M059J (cell line): ENCODE data around the gene ITGB5. TPM values are rescaled to one million over a fixed set of nuclear protein-coding genes. Genes with fewer than 3 reads are reported as not detected.
A peak's percentile ranks its signal among the peaks of the same experiment; 100 is the strongest.
"Not testable (repeated sequence)": the region's sequence is repeated elsewhere in the genome, so short reads cannot be mapped to it uniquely, and the experiment has no call there.

Experiments
- DNase-seq: peaks from one replicate; pipeline ENCODE4 v3.0.0-alpha.2; 2012; ENCODE audit warnings: low read depth
- total RNA-seq: library from RNA; depleted of rRNA; stranded (reverse); fragments of >200 nt; shearing (Covaris generic); gene quantifications from 2 replicates; pipeline ENCODE4 v1.2.3, GENCODE V29; 2014

ITGB5 gene
- total RNA-seq, 1 experiment from 2014 or later, result 224 TPM

DNA sequence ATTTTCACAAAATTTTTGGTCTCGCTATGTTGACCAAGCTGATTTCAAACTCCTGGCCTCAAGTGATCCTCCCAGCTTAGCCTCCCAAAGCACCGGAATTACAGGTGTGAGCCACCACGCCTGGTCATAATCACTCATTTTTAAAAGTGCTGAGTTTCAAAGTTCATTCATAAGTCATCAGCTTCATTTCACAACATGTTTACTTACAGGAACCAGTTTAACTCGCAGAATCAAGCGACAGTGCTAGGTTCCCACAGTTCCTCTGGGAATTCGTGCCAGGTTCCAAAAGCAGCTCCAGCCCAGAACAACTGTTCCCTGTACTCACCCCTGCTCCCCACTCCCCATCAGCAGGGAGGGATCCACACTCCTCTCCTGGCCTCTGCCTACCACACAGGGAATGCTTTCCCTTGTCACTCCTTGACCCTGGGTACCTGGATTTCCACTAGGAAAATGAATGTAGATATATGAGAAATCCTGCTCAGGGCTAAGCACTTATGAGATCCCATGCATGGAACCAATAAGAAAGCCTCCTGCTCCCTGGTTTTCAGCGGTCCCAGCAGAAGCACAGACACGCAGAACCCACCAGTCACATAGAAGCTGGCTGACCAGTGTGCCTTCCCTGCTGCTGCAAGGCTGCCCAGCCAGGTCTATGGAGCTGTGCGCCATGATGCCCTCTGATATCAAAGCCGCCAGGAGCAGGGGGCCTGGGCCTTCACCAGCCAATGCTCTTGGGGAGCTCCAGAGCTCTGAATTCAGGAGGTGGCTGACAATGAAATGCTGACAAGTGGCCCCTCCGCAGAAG is 72.3 kb downstream of the ITGB5 start:
- DNase-seq, result no peak

DNA sequence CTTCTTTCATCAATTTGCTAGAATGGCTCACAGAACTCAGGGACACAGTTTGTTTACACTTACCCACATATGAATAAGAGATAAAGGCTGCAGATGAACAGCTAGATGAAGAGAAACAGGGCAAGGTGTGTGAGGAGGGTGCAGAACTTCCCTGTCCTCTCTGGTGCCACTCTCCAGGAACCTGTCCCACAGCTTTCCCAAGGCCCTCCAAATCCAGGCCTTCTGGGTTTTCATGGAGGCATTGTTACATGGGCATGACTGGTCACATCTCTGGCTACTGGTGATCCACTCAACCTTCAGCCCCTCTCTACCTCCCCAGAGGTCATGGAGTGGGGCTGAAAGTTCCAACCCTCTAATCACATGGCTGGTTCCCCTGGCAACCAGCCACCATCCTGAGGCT is 73.6 kb downstream of the ITGB5 start:
- DNase-seq, result no peak

GRCh38 chr3:124812291-124813265 is 74.6 kb downstream of the ITGB5 start:
- peak; percentile 99 for DNase-seq

DNA sequence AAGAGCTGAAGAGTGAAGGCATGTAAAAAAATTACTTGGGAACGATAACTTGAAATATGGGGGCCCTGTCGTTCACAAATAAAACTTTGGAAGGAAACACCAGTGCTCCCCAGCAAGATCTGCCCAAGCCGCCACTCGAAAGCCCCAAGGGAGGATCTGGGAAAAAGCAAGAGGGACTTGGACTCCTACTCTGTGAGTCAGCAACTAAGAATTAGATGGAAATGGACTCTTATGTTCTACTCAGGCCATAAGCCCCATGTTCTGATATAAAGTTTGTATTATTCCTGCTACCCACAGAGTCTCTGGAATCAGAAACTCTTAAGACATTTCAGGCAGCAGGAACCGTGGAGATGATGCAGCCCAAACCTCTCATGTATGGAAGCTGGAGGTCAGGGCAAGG is 75.7 kb downstream of the ITGB5 start:
- DNase-seq, result peak; percentile 82

DNA sequence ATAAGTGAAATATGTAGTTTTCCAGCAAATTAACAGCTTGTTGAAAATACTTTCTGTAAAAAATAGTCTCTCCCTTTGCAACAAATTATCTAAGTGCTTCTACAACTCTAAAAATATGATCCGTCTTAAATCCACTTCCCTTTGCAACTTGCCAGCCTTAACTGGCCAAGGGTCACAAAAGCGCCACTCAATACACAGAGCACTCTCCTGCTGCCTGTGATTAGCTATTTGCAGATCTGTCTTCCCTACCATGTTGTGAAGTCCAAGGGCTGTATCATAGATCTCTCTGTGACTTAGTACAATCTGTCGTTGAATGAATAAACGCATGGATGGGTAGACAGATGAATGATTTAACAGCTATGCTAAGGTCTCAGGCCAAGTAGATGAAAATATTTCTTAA is 76.2 kb downstream of the ITGB5 start:
- DNase-seq, result no peak

DNA sequence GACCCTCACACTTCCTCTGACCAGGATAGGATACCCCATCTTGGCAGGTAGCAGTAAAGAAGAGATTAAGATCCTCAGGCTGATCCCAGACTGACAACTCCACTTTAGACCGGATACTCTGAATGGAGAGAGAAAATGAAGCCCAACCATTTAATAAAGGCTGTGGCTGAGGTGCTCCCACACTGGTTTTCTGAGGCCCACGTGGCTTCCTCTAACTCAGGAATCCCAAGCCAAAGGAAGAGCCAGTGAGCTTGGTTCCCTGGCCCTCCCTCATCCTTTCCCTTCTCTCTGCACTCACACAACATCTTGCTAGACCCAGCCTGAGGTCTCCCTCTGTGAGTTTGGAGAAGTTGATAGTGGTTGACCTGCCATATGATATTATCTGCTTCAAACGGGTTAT is 78.1 kb downstream of the ITGB5 start:
- no peak for DNase-seq

DNA sequence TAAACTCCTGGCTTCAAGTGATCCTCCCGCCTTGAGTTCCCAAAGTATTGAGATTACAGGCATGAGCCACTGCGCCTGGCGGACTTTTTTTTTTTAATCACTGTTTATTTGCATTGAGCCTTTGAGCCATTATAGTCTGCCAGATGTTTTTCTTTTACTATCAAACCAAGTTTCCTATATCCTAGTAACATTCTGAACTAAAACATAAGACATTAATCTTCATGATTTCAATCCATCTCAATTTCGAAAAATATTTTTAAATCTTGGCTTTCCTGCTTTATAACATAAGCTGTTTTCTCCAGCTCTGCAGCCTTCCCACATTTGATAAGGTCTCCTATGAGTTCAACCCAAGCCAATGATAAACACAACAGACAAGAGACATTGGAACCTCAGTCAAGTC is 81.5 kb downstream of the ITGB5 start:
- no peak for DNase-seq

- DNase-seq, result no peak
Measured at GRCh38 chr3:124804875-124805274, 82.3 kb downstream of the ITGB5 start.

- no peak for DNase-seq
Measured at GRCh38 chr3:124802702-124803101, 84.5 kb downstream of the ITGB5 start.

- DNase-seq, result no peak
Measured at GRCh38 chr3:124802061-124802698, 85.0 kb downstream of the ITGB5 start.

DNA sequence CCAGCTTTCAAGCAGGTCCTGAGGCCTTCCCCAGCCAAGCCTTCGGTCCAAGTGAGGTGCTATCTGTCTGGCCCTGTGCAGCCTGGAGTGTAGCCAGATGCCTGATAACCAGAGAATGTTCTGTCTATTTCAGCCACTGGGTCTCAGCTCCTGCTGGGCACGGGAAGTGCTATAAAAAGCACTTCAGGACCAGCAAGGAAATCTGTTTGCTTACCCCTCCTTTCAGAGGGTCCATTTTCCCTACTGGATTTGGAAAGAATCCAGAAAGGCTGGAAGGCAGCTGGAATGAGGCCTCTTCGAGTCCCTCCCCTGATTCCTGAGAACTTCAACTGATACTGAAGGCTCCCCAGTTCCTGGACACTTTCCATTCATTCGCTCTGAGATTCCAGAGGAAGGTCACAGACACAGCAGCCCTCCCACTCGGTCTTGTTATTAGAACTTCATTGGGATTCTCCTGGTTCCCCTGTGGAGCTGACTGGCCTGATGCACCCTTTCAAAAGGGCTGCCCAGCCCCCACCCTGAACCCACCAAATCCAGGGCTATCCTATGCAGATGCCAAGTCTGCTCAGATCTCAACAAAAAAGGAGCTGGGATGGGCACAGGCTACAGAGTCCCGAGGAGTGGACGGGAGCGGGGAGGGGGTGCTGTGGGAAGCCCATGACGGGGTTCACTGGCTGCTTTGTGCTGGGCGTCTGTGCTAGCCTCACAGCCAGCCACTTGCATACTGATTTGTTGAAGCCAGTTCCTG is 86.5 kb downstream of the ITGB5 start:
- DNase-seq, result no peak

DNA sequence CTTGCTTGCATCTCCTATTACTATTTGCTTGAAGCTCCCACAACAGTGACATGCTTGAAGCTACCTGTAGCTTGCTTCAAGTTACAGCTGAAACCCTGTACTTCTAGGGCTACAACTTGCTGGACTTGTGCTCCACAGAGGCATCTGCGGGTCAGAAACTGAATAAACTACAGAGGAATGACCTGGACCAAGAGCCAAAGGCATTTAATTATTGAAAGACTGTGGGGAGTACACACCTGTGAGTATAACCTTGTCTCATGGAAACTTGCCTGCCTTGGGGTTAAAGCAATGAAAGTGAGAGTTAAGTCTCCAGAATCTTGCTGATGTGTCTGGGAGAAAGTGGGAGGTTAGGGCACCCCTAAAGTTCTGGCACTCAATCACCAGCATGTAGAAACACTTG is 87.1 kb downstream of the ITGB5 start:
- DNase-seq, result no peak

GRCh38 chr3:124799676-124800075 is 87.5 kb downstream of the ITGB5 start:
- DNase-seq, result no peak

- DNase-seq, result no peak
Measured at GRCh38 chr3:124797426-124797945, 89.7 kb downstream of the ITGB5 start.

DNA sequence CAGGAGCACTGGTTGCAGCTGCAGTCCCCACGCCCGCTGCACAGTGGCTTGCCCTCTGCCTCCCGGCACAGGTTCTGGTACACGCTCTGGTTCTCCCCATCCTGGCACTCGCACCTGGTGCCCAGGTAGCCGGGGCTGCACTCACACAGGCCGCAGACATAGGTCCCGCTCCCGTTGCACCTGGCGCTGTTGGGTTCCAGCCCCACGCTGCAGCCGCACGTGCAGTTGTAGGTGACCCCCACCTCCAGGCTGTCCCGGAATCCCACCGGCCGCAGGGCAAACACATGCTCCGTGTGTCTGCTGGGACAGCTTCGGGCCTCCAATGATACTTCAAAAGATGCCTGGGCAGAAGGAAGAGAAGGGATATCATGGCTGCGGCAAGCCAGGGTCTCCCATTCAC is 90.7 kb downstream of the ITGB5 start:
- no peak for DNase-seq

DNA sequence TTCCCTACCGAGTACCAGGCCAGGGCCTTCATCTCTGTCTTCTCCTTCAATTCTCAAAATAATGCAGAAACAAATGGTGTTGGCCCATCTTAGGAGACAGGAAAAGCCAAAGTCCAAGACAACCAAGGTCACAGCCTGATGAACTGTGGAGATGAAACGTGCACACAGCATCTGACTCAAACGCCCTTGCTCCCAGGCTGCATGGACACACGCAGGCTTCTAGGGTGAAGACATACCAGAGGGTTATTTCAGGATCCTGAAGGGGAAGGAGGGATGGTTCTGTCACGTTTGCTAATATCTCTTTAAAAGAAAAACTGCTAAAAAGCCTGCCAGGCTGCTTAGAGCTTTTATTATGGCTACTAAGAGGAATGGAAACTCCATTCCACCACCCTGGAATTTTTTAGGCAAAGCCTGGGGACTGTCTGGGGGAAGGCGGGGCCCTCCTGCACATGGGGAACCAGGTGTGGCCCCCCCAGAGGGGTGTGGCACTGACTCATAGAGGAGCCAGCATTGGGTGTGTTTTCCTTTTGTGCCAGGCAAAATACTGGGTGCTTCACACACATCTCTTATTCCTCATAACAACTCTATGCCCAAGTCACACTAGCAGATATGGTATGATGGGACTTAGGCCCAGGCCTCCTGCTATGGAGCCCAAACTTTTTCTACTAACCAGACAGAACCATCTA is 94.0 kb downstream of the ITGB5 start:
- no peak for DNase-seq

- DNase-seq, result no peak
Measured at GRCh38 chr3:124792341-124793040, 94.7 kb downstream of the ITGB5 start.

DNA sequence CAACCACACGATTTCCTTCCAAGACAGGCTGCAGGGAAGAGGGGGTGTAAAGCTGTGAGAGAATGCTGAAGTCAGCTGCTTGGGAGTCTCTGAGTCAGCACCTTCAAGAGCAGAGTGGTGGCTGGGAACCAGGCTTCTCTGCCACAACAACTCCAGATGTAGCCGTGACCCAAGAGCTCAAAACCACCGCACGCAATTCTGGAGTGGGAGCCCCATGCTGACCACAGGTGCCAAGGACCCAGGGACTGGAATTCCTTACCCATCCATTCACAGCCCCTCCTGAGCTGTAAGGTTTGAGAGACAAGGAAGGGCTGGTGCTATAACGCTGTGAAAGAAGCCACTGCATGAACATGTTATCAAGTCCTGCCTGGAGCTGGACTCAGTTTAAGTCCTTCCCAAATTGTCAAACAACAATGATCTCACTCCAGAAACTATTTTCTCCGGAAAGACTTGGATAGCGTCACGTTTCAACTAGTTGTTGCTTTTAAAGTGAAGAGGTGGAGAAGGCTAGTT is 95.5 kb downstream of the ITGB5 start:
- DNase-seq, result peak; percentile 98

DNA sequence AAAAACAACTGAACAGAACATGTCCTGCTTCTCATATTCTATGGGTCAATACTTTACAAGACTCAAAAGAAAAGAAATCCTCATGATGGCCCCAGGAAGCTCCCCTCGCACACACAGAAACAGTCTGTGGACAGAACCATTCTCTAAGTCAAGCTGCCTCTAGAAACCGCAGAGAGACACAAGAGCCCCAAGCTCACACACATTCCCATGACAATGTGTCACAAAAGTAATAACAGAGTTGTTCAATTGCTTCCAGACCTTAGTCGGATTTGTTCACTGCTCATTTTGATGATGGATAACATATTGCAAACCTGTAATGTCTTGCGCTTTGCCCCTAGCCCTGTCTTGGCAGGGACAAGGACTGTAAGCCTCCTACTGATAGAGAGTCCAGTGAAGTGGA is 96.0 kb downstream of the ITGB5 start:
- DNase-seq, result peak; percentile 51

GRCh38 chr3:124789103-124789502 is 98.1 kb downstream of the ITGB5 start:
- DNase-seq, result not testable (repeated sequence)
